ENCODE data around the gene NCK2. TPM values are rescaled to one million over a fixed set of nuclear protein-coding genes. Genes with fewer than 3 reads are reported as not detected.

NCK2 gene
- total and polyA plus RNA-seq, 2 experiments from 2014 or later: 55.0 to 65.9 TPM

GRCh38 chr2:105814291-105814940 is 69.7 kb downstream of the NCK2 start:
- H3K4me3 ChIP-seq: no peak overlapping the region

GRCh38 chr2:105815401-105815800 is 70.7 kb downstream of the NCK2 start:
- H3K9me3 ChIP-seq (ENCODE audit: low read depth): no peaks in the 10 kb centered on the region
- H3K27me3 ChIP-seq: no peaks in the 10 kb centered on the region

More at GRCh38 chr2:105814291-105814940, 69.7 kb downstream of the NCK2 start:
- Histone ChIP-seq H3K27me3 (no peaks in the 10 kb centered on the region), H3K27ac (no peak overlapping the region), H3K9me3 (ENCODE audit: low read depth) (no peaks in the 10 kb centered on the region), H3K4me1 (ENCODE audit: low read depth) (peaks cover 16% of the 10 kb centered on the region), H3K36me3 (no peaks in the 10 kb centered on the region)
- DNase-seq (ENCODE audit: low read depth in 1 of 2, low spot score in 1 of 2): no peak
- no peak for TF ChIP-seq CTCF (IDR thresholded peaks at IDR 0.05; ENCODE audit: low read depth, low read length)

GRCh38 chr2:105820151-105820550 is 75.4 kb downstream of the NCK2 start:
- H3K9me3 ChIP-seq (ENCODE audit: low read depth): no peaks in the 10 kb centered on the region
- TF ChIP-seq CTCF (IDR thresholded peaks at IDR 0.05; ENCODE audit: low read depth, low read length): no peak
- no peak overlapping the region for H3K27ac ChIP-seq
- H3K27me3 ChIP-seq: no peaks in the 10 kb centered on the region
- H3K36me3 ChIP-seq: no peaks in the 10 kb centered on the region
- no peak overlapping the region for H3K4me3 ChIP-seq
- peaks cover 8% of the 10 kb centered on the region for H3K4me1 ChIP-seq (ENCODE audit: low read depth)
- no peak for DNase-seq (ENCODE audit: low read depth in 1 of 2, low spot score in 1 of 2)

More at GRCh38 chr2:105815401-105815800, 70.7 kb downstream of the NCK2 start:
- H3K27ac ChIP-seq: no peak overlapping the region
- no peak overlapping the region for H3K4me3 ChIP-seq
- H3K36me3 ChIP-seq: no peaks in the 10 kb centered on the region
- no peak for DNase-seq (ENCODE audit: low read depth in 1 of 2, low spot score in 1 of 2)
- H3K4me1 ChIP-seq (ENCODE audit: low read depth): peaks cover 16% of the 10 kb centered on the region
- no peak for TF ChIP-seq CTCF (IDR thresholded peaks at IDR 0.05; ENCODE audit: low read depth, low read length)

- Histone ChIP-seq H3K4me3 (no peak overlapping the region), H3K4me1 (ENCODE audit: low read depth) (peaks cover 8% of the 10 kb centered on the region), H3K36me3 (no peaks in the 10 kb centered on the region), H3K9me3 (ENCODE audit: low read depth) (no peaks in the 10 kb centered on the region), H3K27ac (no peak overlapping the region), H3K27me3 (no peaks in the 10 kb centered on the region)
- DNase-seq (ENCODE audit: low read depth in 1 of 2, low spot score in 1 of 2): no peak
- TF ChIP-seq CTCF (IDR thresholded peaks at IDR 0.05; ENCODE audit: low read depth, low read length): no peak
These were observed 76.0 kb downstream of the NCK2 start for GRCh38 chr2:105820691-105821090.

- DNase-seq (ENCODE audit: low read depth in 1 of 2, low spot score in 1 of 2): peak in 1 of 2 donors; percentile 64
- Histone ChIP-seq H3K9me3 (ENCODE audit: low read depth) (no peaks in the 10 kb centered on the region), H3K27ac (no peak overlapping the region), H3K36me3 (no peaks in the 10 kb centered on the region), H3K4me3 (no peak overlapping the region), H3K27me3 (no peaks in the 10 kb centered on the region), H3K4me1 (ENCODE audit: low read depth) (peaks cover 8% of the 10 kb centered on the region)
- TF ChIP-seq CTCF (IDR thresholded peaks at IDR 0.05; ENCODE audit: low read depth, low read length): no peak
These were observed 76.9 kb downstream of the NCK2 start for GRCh38 chr2:105821428-105822125.
